ENCODE results near the gene C2orf80.
"Not testable (repeated sequence)": the region's sequence is repeated elsewhere in the genome, so short reads cannot be mapped to it uniquely, and the experiment has no call there.

Gene C2orf80

GRCh38 chr2:208175840-208176153, 14.0 kb downstream of the C2orf80 start:
- DNase-seq = no peak

- DNase-seq = peak; percentile 57
These were observed 14.6 kb downstream of the C2orf80 start for GRCh38 chr2:208175069-208175839.

- no peak for DNase-seq
These were observed 15.7 kb downstream of the C2orf80 start for GRCh38 chr2:208174144-208174543.

GRCh38 chr2:208172125-208172524, 17.7 kb downstream of the C2orf80 start:
- DNase-seq = no peak

GRCh38 chr2:208164951-208165755, 24.7 kb downstream of the C2orf80 start:
- no peak for DNase-seq

GRCh38 chr2:208163489-208163888, 26.3 kb downstream of the C2orf80 start, which contains the start of gene CRYGA:
TSS of gene CRYGA (minus strand) at chr2:208163589. CDS start at chr2:208163556, 33 bp downstream.
- DNase-seq = no peak

GRCh38 chr2:208156439-208156838, 33.4 kb downstream of the C2orf80 start:
- DNase-seq = no peak

GRCh38 chr2:208153156-208153555, 36.7 kb downstream of the C2orf80 start:
- no peak for DNase-seq

- no peak for DNase-seq
These were observed 38.9 kb downstream of the C2orf80 start for GRCh38 chr2:208150956-208151355.

GRCh38 chr2:208150094-208150493, 39.7 kb downstream of the C2orf80 start:
- no peak for DNase-seq

GRCh38 chr2:208148803-208149202, 41.0 kb downstream of the C2orf80 start:
- DNase-seq = no peak

GRCh38 chr2:208147759-208148158, 42.1 kb downstream of the C2orf80 start:
- no peak for DNase-seq

- DNase-seq = no peak
These were observed 42.8 kb downstream of the C2orf80 start for GRCh38 chr2:208147008-208147407.

GRCh38 chr2:208146006-208146405, 43.8 kb downstream of the C2orf80 start, which contains the start of gene CRYGB:
TSS of gene CRYGB (minus strand) at chr2:208146158. CDS start at chr2:208146120, 38 bp downstream.
- no peak for DNase-seq

- DNase-seq = no peak
These were observed 46.7 kb downstream of the C2orf80 start for GRCh38 chr2:208142925-208143799.

GRCh38 chr2:208142240-208142924, 47.4 kb downstream of the C2orf80 start:
- DNase-seq = no peak

GRCh38 chr2:208139447-208139846, 50.4 kb downstream of the C2orf80 start:
- no peak for DNase-seq

GRCh38 chr2:208138334-208138733, 51.5 kb downstream of the C2orf80 start:
- DNase-seq = not testable (repeated sequence)

- DNase-seq = no peak
These were observed 53.1 kb downstream of the C2orf80 start for GRCh38 chr2:208136716-208137094.

- DNase-seq = no peak
These were observed 53.8 kb downstream of the C2orf80 start for GRCh38 chr2:208135794-208136715.

GRCh38 chr2:208134928-208135586, 54.8 kb downstream of the C2orf80 start:
- no peak for DNase-seq
